ENCODE measurements around the gene ZBTB47. TPM values are rescaled to one million over a fixed set of nuclear protein-coding genes. Genes with fewer than 3 reads are reported as not detected.

ZBTB47 gene
- total RNA-seq, 4 donors from 2014 or later, result 10.0 to 44.1 (median 19.7) TPM

GRCh38 chr3:42647821-42648459 is 5.6 kb upstream of the ZBTB47 start:
- WGBS, 2 donors (ENCODE audit: low coverage in 1 of 2), result 76 to 78% methylated on average over 5 of the region's 5 CpGs
- Histone ChIP-seq H3K27me3 (no peaks in the 10 kb centered on the region), H3K9me3 (no peaks in the 10 kb centered on the region), H3K36me3 (peaks cover 0 to 36% (median 16%) of the 10 kb centered on the region in 4 donors), H3K4me1 (peaks cover 10 to 22% (median 15%) of the 10 kb centered on the region in 4 donors), H3K4me3 (no peak overlapping the region), H3K27ac (no peak overlapping the region)
- no peak for TF ChIP-seq CTCF (IDR thresholded peaks at IDR 0.05)
- TF ChIP-seq EP300 (IDR thresholded peaks at IDR 0.05; ENCODE audit: low read depth), result no peak
- TF ChIP-seq POLR2A (IDR thresholded peaks at IDR 0.05), result no peak
- no peak for TF ChIP-seq POLR2AphosphoS5 (IDR thresholded peaks at IDR 0.05)
- in situ Hi-C loops (cut with MboI; ENCODE audit: low pct_ligation_motif_present in 1 of 4, low pct_unique_long_range_greater_than_20kb in 1 of 4, low sequenced_read_pairs in 3 of 4) (no loop called here), intact Hi-C loops (cut with DNase I; ENCODE audit: low total_unique reads) (no loop called here)
- DNase-seq, result no peak

DNA sequence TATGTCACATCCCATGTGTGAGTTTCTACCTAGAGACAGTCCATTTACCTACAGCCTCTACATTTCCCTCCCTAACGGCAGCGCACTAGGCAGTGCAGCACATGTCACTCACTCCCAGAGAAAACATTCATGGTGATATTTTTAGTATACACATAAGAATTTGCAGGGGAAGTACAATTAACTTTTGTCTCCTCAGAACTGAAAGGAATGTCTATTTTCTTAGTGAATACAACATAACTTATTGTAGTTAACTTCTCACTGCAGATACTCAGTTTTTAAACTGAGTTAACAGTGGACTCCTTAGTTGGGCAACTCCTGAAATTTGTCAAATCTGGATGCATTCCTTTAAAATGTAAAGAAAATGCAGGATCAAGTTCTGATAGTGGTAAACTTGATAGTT is 4.5 kb upstream of the ZBTB47 start:
- no peak for DNase-seq
- Histone ChIP-seq H3K36me3 (peaks cover 0 to 25% (median 11%) of the 10 kb centered on the region in 4 donors), H3K9me3 (no peaks in the 10 kb centered on the region), H3K4me3 (no peak overlapping the region), H3K27me3 (no peaks in the 10 kb centered on the region), H3K27ac (no peak overlapping the region), H3K4me1 (peaks cover 14 to 32% (median 22%) of the 10 kb centered on the region in 4 donors)
- 82 to 88% methylated on average over 2 of the region's 2 CpGs for WGBS, 2 donors (ENCODE audit: low coverage in 1 of 2)
- TF ChIP-seq POLR2AphosphoS5 (IDR thresholded peaks at IDR 0.05) (no peak), EP300 (IDR thresholded peaks at IDR 0.05; ENCODE audit: low read depth) (no peak), CTCF (IDR thresholded peaks at IDR 0.05) (no peak), POLR2A (IDR thresholded peaks at IDR 0.05) (no peak)
- intact Hi-C loops (cut with DNase I; ENCODE audit: low total_unique reads), result no loop called here
- in situ Hi-C loops (cut with MboI; ENCODE audit: low pct_ligation_motif_present in 1 of 4, low pct_unique_long_range_greater_than_20kb in 1 of 4, low sequenced_read_pairs in 3 of 4), result no loop called here

- Histone ChIP-seq H3K4me3 (no peak overlapping the region), H3K27me3 (no peaks in the 10 kb centered on the region), H3K36me3 (peaks cover 0 to 17% (median 7%) of the 10 kb centered on the region in 4 donors), H3K9me3 (no peaks in the 10 kb centered on the region), H3K4me1 (peaks cover 16 to 32% (median 22%) of the 10 kb centered on the region in 4 donors), H3K27ac (no peak overlapping the region)
- in situ Hi-C loops (cut with MboI; ENCODE audit: low pct_ligation_motif_present in 1 of 4, low pct_unique_long_range_greater_than_20kb in 1 of 4, low sequenced_read_pairs in 3 of 4) (loop anchor here in 2 of 4 donors (10.0 kb wide), 1 partner anchor 95 kb away; no protein-coding TSS in a partner anchor), intact Hi-C loops (cut with DNase I; ENCODE audit: low total_unique reads) (loop anchor here (5.0 kb wide), 1 partner anchor 98 kb away; no protein-coding TSS in a partner anchor)
- no peak for DNase-seq
- TF ChIP-seq CTCF (IDR thresholded peaks at IDR 0.05) (no peak), POLR2A (IDR thresholded peaks at IDR 0.05) (no peak), POLR2AphosphoS5 (IDR thresholded peaks at IDR 0.05) (no peak), EP300 (IDR thresholded peaks at IDR 0.05; ENCODE audit: low read depth) (no peak)
- 83% methylated on average over 4 of the region's 4 CpGs; no CpG with 5 or more reads in 1 of the 2 donors for WGBS, 2 donors (ENCODE audit: low coverage in 1 of 2)
Observed at GRCh38 chr3:42649783-42650182, 3.7 kb upstream of the ZBTB47 start.

DNA sequence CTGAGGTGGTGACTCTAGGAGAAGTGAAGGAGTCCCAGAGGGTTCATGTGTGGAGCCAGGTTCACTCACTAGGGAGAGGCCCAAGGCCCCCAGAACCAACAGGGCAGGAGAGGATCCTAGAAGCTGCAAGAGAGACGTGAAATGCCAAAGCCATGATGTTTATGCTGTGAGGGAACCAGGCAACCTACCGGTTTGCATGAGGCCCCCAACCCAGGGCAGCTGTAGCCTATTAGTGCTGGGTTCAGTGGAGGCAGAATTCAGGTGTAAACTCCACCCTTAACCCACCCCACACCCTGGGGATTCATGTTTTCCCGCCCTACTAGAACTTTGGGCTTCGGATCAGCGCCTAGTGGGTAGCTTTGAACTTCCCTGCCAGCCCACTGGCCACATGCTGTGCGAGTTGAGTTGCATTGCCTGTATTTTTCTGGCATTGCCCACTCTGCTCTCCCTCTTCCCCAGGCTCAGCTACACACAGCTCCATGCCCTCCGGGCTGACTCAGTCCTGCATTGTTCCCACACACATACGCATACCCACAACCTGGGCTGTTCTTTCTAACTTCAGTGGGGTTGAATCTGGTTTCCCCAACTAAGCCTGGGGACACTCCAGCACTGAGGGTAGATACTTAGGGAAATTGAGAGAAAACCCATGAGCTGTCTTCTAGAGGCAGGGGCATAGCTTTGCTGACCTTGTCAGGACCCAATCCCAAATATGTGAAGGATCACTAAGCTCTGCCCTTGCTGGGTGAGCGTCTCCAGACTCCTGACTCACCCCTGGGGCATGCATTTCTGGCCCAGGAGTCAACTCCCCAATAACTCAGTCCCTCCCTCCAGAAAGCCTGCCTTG is 2.0 kb upstream of the ZBTB47 start:
- no peaks in the 10 kb centered on the region for H3K27me3 ChIP-seq
- H3K4me3 ChIP-seq, result no peak overlapping the region
- no peak for DNase-seq
- in situ Hi-C loops (cut with MboI; ENCODE audit: low pct_ligation_motif_present in 1 of 4, low pct_unique_long_range_greater_than_20kb in 1 of 4, low sequenced_read_pairs in 3 of 4), result loop anchor here in 2 of 4 donors (10.0 kb wide), 1 partner anchor 93 kb away; no protein-coding TSS in a partner anchor
- H3K4me1 ChIP-seq, result peaks cover 16 to 38% (median 27%) of the 10 kb centered on the region in 4 donors
- peaks cover 0 to 2% (median 0%) of the 10 kb centered on the region in 4 donors for H3K36me3 ChIP-seq
- intact Hi-C loops (cut with DNase I; ENCODE audit: low total_unique reads), result loop anchor here (5.0 kb wide), 1 partner anchor 96 kb away; no protein-coding TSS in a partner anchor
- H3K27ac ChIP-seq, result peak overlapping the region; percentile 85 to 95 (median 90)
- no peaks in the 10 kb centered on the region for H3K9me3 ChIP-seq
- WGBS, 2 donors (ENCODE audit: low coverage in 1 of 2), result 70 to 84% methylated on average over 3 to 9 of the region's 9 CpGs
- no peak for TF ChIP-seq EP300 (IDR thresholded peaks at IDR 0.05; ENCODE audit: low read depth)
- peak in 1 of 3 donors; percentile 16 for TF ChIP-seq POLR2AphosphoS5 (IDR thresholded peaks at IDR 0.05)
- no peak for TF ChIP-seq CTCF (IDR thresholded peaks at IDR 0.05)
